Measurements from ENCODE around the gene ADNP2.

The ADNP2 gene

GRCh38 chr18:80147037-80147417 is 38.0 kb downstream of the ADNP2 start:
- Histone ChIP-seq H2BK5ac (ENCODE audit: low read length) (no peak overlapping the region), H3K79me1 (ENCODE audit: low read depth, low read length) (peaks cover 5% of the 10 kb centered on the region), H3K4me2 (ENCODE audit: insufficient read depth, low read length, poor library complexity, severe bottlenecking) (peak overlapping the region; percentile 67), H2AFZ (ENCODE audit: low read length) (peak overlapping the region; percentile 70), H3K4me3 (ENCODE audit: low read length in 2 of 2) (peak overlapping the region; percentile 41 to 72), H2BK15ac (ENCODE audit: low read length) (no peak overlapping the region), H3K27ac (replicated peaks; ENCODE audit: low read length) (no peak overlapping the region), H2AK5ac (ENCODE audit: low read depth, low read length) (no peak overlapping the region), H3K4ac (ENCODE audit: low read length) (no peak overlapping the region), H4K8ac (ENCODE audit: low read depth, low read length) (no peak overlapping the region), H3K36me3 (replicated peaks in 1 of 2; ENCODE audit: control insufficient read depth in 2 of 2, insufficient read depth in 2 of 2, low read length in 2 of 2) (peaks cover 1 to 90% of the 10 kb centered on the region in 2 donors), H2BK120ac (ENCODE audit: low read depth, low read length) (no peak overlapping the region), H4K91ac (ENCODE audit: low read depth, low read length, poor library complexity) (no peak overlapping the region), H3K18ac (ENCODE audit: low read length) (no peak overlapping the region), H3K23ac (ENCODE audit: low read depth, low read length, poor library complexity) (no peak overlapping the region), H3K14ac (ENCODE audit: low read length) (no peak overlapping the region), H3K9ac (ENCODE audit: low read depth, low read length, poor library complexity) (peak overlapping the region; percentile 88), H3K4me1 (ENCODE audit: control insufficient read depth in 2 of 2, insufficient read depth in 1 of 2, low read depth in 1 of 2, low read length in 2 of 2) (peaks cover 0 to 3% of the 10 kb centered on the region in 2 donors), H2BK12ac (ENCODE audit: low read length) (no peak overlapping the region), H3K27me3 (ENCODE audit: control insufficient read depth in 3 of 3, insufficient read depth in 3 of 3, low read depth in 1 of 3, low read length in 3 of 3) (no peaks in the 10 kb centered on the region), H3K9me3 (replicated peaks in 1 of 2; ENCODE audit: control insufficient read depth in 2 of 2, insufficient read depth in 1 of 2, low read depth in 1 of 2, low read length in 2 of 2) (no peaks in the 10 kb centered on the region)
- DNase-seq (ENCODE audit: low spot score) = no peak
- WGBS, 2 donors (ENCODE audit: extremely low coverage in 2 of 2, insufficient read length in 2 of 2, insufficient replicate concordance in 1 of 2) = no CpG with 5 or more reads among the region's 12 CpGs

GRCh38 chr18:80147418-80148325 is 38.6 kb downstream of the ADNP2 start:
- DNase-seq (ENCODE audit: low spot score) = peak; percentile 56
- WGBS, 2 donors (ENCODE audit: extremely low coverage in 2 of 2, insufficient read length in 2 of 2, insufficient replicate concordance in 1 of 2) = no CpG with 5 or more reads among the region's 52 CpGs
- peak overlapping the region; percentile 19 for H3K27ac ChIP-seq (replicated peaks; ENCODE audit: low read length)

GRCh38 chr18:80148326-80149199 is 39.5 kb downstream of the ADNP2 start:
- H3K4me2 ChIP-seq (ENCODE audit: insufficient read depth, low read length, poor library complexity, severe bottlenecking) = no peak overlapping the region
- H3K27ac ChIP-seq (replicated peaks; ENCODE audit: low read length) = no peak overlapping the region
- no CpG with 5 or more reads among the region's 34 CpGs for WGBS, 2 donors (ENCODE audit: extremely low coverage in 2 of 2, insufficient read length in 2 of 2, insufficient replicate concordance in 1 of 2)
- no peaks in the 10 kb centered on the region for H3K27me3 ChIP-seq (ENCODE audit: control insufficient read depth in 3 of 3, insufficient read depth in 3 of 3, low read depth in 1 of 3, low read length in 3 of 3)
- H2BK15ac ChIP-seq (ENCODE audit: low read length) = no peak overlapping the region
- H2AK5ac ChIP-seq (ENCODE audit: low read depth, low read length) = no peak overlapping the region
- H3K36me3 ChIP-seq (replicated peaks in 1 of 2; ENCODE audit: control insufficient read depth in 2 of 2, insufficient read depth in 2 of 2, low read length in 2 of 2) = peaks cover 1 to 76% of the 10 kb centered on the region in 2 donors
- peaks cover 5% of the 10 kb centered on the region for H3K79me1 ChIP-seq (ENCODE audit: low read depth, low read length)
- H2AFZ ChIP-seq (ENCODE audit: low read length) = no peak overlapping the region
- H3K9ac ChIP-seq (ENCODE audit: low read depth, low read length, poor library complexity) = peak overlapping the region; percentile 73
- H3K23ac ChIP-seq (ENCODE audit: low read depth, low read length, poor library complexity) = no peak overlapping the region
- no peak overlapping the region for H2BK12ac ChIP-seq (ENCODE audit: low read length)
- DNase-seq (ENCODE audit: low spot score) = no peak
- no peak overlapping the region for H3K18ac ChIP-seq (ENCODE audit: low read length)
- H3K4ac ChIP-seq (ENCODE audit: low read length) = no peak overlapping the region
- H3K4me3 ChIP-seq (ENCODE audit: low read length in 2 of 2) = peak overlapping the region; percentile 20 to 77
- no peaks in the 10 kb centered on the region for H3K9me3 ChIP-seq (replicated peaks in 1 of 2; ENCODE audit: control insufficient read depth in 2 of 2, insufficient read depth in 1 of 2, low read depth in 1 of 2, low read length in 2 of 2)
- H2BK5ac ChIP-seq (ENCODE audit: low read length) = no peak overlapping the region
- H3K4me1 ChIP-seq (ENCODE audit: control insufficient read depth in 2 of 2, insufficient read depth in 1 of 2, low read depth in 1 of 2, low read length in 2 of 2) = peaks cover 0 to 3% of the 10 kb centered on the region in 2 donors
- no peak overlapping the region for H4K8ac ChIP-seq (ENCODE audit: low read depth, low read length)
- H2BK120ac ChIP-seq (ENCODE audit: low read depth, low read length) = no peak overlapping the region
- no peak overlapping the region for H3K14ac ChIP-seq (ENCODE audit: low read length)
- no peak overlapping the region for H4K91ac ChIP-seq (ENCODE audit: low read depth, low read length, poor library complexity)

More at GRCh38 chr18:80147418-80148325, 38.6 kb downstream of the ADNP2 start:
- peak overlapping the region; percentile 72 for H2AFZ ChIP-seq (ENCODE audit: low read length)
- no peak overlapping the region for H2BK12ac ChIP-seq (ENCODE audit: low read length)
- no peaks in the 10 kb centered on the region for H3K27me3 ChIP-seq (ENCODE audit: control insufficient read depth in 3 of 3, insufficient read depth in 3 of 3, low read depth in 1 of 3, low read length in 3 of 3)
- no peak overlapping the region for H2AK5ac ChIP-seq (ENCODE audit: low read depth, low read length)
- H3K4me2 ChIP-seq (ENCODE audit: insufficient read depth, low read length, poor library complexity, severe bottlenecking) = peak overlapping the region; percentile 67
- H2BK5ac ChIP-seq (ENCODE audit: low read length) = no peak overlapping the region
- H3K4ac ChIP-seq (ENCODE audit: low read length) = no peak overlapping the region
- no peak overlapping the region for H3K23ac ChIP-seq (ENCODE audit: low read depth, low read length, poor library complexity)
- H3K9ac ChIP-seq (ENCODE audit: low read depth, low read length, poor library complexity) = peak overlapping the region; percentile 88
- H3K36me3 ChIP-seq (replicated peaks in 1 of 2; ENCODE audit: control insufficient read depth in 2 of 2, insufficient read depth in 2 of 2, low read length in 2 of 2) = peaks cover 1 to 83% of the 10 kb centered on the region in 2 donors
- H4K8ac ChIP-seq (ENCODE audit: low read depth, low read length) = no peak overlapping the region
- no peak overlapping the region for H2BK15ac ChIP-seq (ENCODE audit: low read length)
- H3K4me1 ChIP-seq (ENCODE audit: control insufficient read depth in 2 of 2, insufficient read depth in 1 of 2, low read depth in 1 of 2, low read length in 2 of 2) = peaks cover 0 to 3% of the 10 kb centered on the region in 2 donors
- peaks cover 5% of the 10 kb centered on the region for H3K79me1 ChIP-seq (ENCODE audit: low read depth, low read length)
- no peak overlapping the region for H4K91ac ChIP-seq (ENCODE audit: low read depth, low read length, poor library complexity)
- peak overlapping the region; percentile 49 for H3K14ac ChIP-seq (ENCODE audit: low read length)
- no peak overlapping the region for H2BK120ac ChIP-seq (ENCODE audit: low read depth, low read length)
- H3K4me3 ChIP-seq (ENCODE audit: low read length in 2 of 2) = peak overlapping the region; percentile 41 to 77
- no peaks in the 10 kb centered on the region for H3K9me3 ChIP-seq (replicated peaks in 1 of 2; ENCODE audit: control insufficient read depth in 2 of 2, insufficient read depth in 1 of 2, low read depth in 1 of 2, low read length in 2 of 2)
- peak overlapping the region; percentile 76 for H3K18ac ChIP-seq (ENCODE audit: low read length)

- Histone ChIP-seq H3K4me1 (ENCODE audit: control insufficient read depth in 2 of 2, insufficient read depth in 1 of 2, low read depth in 1 of 2, low read length in 2 of 2) (peaks cover 0 to 3% of the 10 kb centered on the region in 2 donors), H2AK5ac (ENCODE audit: low read depth, low read length) (no peak overlapping the region), H3K4me2 (ENCODE audit: insufficient read depth, low read length, poor library complexity, severe bottlenecking) (no peak overlapping the region), H2BK120ac (ENCODE audit: low read depth, low read length) (no peak overlapping the region), H2AFZ (ENCODE audit: low read length) (no peak overlapping the region), H3K4me3 (ENCODE audit: low read length in 2 of 2) (no peak overlapping the region), H3K4ac (ENCODE audit: low read length) (no peak overlapping the region), H3K79me1 (ENCODE audit: low read depth, low read length) (peaks cover 5% of the 10 kb centered on the region), H3K23ac (ENCODE audit: low read depth, low read length, poor library complexity) (no peak overlapping the region), H3K27me3 (ENCODE audit: control insufficient read depth in 3 of 3, insufficient read depth in 3 of 3, low read depth in 1 of 3, low read length in 3 of 3) (no peaks in the 10 kb centered on the region), H3K9ac (ENCODE audit: low read depth, low read length, poor library complexity) (no peak overlapping the region), H3K9me3 (replicated peaks in 1 of 2; ENCODE audit: control insufficient read depth in 2 of 2, insufficient read depth in 1 of 2, low read depth in 1 of 2, low read length in 2 of 2) (no peaks in the 10 kb centered on the region), H3K14ac (ENCODE audit: low read length) (no peak overlapping the region), H2BK5ac (ENCODE audit: low read length) (no peak overlapping the region), H4K91ac (ENCODE audit: low read depth, low read length, poor library complexity) (no peak overlapping the region), H3K18ac (ENCODE audit: low read length) (no peak overlapping the region), H2BK15ac (ENCODE audit: low read length) (no peak overlapping the region), H3K36me3 (replicated peaks in 1 of 2; ENCODE audit: control insufficient read depth in 2 of 2, insufficient read depth in 2 of 2, low read length in 2 of 2) (peaks cover 1 to 77% of the 10 kb centered on the region in 2 donors), H4K8ac (ENCODE audit: low read depth, low read length) (no peak overlapping the region), H2BK12ac (ENCODE audit: low read length) (no peak overlapping the region), H3K27ac (replicated peaks; ENCODE audit: low read length) (no peak overlapping the region)
- DNase-seq (ENCODE audit: low spot score) = no peak
Measured at GRCh38 chr18:80149667-80150066, 40.6 kb downstream of the ADNP2 start.

Measured in neuronal stem cell (in vitro differentiated cells).